ENCODE measurements around the gene DRAM2. TPM values are rescaled to one million over a fixed set of nuclear protein-coding genes. Genes with fewer than 3 reads are reported as not detected.

The DRAM2 gene
- total and polyA plus RNA-seq, 3 donors from 2014 or later: 34.8 to 51.0 (median 47.1) TPM

DNA sequence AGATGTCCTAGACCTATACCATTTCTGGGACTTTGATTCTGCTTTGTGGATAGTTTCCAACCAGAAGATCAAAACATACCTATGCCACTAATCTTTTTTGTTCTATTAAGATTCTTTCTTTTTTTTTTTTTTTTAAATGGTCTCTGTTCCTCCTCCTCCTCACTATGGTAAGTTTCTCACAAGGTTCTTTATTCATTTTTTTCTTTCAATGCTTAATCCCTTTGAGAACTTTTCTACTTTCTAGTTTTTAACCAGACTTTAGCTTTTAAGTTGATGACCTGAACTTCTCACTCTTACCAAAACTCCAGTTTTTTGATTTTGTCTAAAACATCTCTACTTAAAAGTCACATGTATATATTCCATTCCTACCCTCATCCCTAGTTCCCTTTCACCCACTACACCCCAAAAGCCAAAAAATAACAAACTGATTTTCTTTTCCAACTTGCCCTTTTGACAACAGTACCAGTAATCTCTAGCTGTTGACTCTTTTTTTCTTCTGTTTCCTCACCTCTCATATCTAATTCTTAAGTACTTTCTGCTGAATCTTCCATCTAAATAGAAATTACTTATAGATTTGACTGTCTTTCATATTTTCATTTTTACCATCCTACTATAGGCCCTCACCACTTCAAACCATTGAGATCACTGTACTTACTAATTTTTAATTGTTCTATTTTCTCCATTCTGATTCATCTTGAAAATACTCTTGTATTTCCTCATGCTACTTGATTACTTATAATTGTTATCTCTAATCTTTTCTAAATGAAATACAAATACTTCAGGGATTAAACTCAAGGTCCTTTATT is 6.3 kb upstream of the DRAM2 start:
- Histone ChIP-seq H3K36me3 (ENCODE audit: low read depth, missing control alignments) (no peaks in the 10 kb centered on the region), H3K4me1 (peaks cover 14% of the 10 kb centered on the region), H3K27ac (no peak overlapping the region), H3K4me3 (no peak overlapping the region), H3K27me3 (no peaks in the 10 kb centered on the region), H3K9me3 (no peaks in the 10 kb centered on the region)
- TF ChIP-seq POLR2A (IDR thresholded peaks at IDR 0.05): no peak
- TF ChIP-seq, protein P1, sequence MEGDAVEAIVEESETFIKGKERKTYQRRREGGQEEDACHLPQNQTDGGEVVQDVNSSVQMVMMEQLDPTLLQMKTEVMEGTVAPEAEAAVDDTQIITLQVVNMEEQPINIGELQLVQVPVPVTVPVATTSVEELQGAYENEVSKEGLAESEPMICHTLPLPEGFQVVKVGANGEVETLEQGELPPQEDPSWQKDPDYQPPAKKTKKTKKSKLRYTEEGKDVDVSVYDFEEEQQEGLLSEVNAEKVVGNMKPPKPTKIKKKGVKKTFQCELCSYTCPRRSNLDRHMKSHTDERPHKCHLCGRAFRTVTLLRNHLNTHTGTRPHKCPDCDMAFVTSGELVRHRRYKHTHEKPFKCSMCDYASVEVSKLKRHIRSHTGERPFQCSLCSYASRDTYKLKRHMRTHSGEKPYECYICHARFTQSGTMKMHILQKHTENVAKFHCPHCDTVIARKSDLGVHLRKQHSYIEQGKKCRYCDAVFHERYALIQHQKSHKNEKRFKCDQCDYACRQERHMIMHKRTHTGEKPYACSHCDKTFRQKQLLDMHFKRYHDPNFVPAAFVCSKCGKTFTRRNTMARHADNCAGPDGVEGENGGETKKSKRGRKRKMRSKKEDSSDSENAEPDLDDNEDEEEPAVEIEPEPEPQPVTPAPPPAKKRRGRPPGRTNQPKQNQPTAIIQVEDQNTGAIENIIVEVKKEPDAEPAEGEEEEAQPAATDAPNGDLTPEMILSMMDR (IDR thresholded peaks at IDR 0.05): no peak
- no peak for DNase-seq
- intact Hi-C loops (cut with DNase I; ENCODE audit: low total_unique reads): no loop called here

DNA sequence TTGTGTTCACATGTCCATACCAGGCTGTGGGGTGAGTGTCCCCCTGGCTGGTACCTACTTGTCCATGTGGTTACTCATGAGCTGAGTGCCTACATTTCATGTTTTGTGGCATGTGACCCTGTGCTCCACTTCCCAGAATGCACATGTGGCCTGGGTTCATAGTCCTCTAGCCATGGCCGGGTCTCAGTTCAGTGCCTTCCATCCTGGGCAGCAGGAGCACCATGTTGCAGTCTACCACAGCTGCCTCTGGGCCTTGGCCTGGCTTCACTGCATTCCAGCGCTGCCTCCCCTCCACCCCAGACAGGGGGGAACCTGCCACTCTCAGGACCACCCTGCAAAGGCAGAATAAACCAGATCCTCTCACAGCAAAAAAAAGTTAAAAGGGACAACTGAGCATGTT is 5.6 kb upstream of the DRAM2 start:
- Histone ChIP-seq H3K4me3 (no peak overlapping the region), H3K36me3 (ENCODE audit: low read depth, missing control alignments) (no peaks in the 10 kb centered on the region), H3K27ac (no peak overlapping the region), H3K27me3 (no peaks in the 10 kb centered on the region), H3K4me1 (peaks cover 16% of the 10 kb centered on the region), H3K9me3 (no peaks in the 10 kb centered on the region)
- WGBS, 2 donors: 94 to 100% methylated on average over 2 of the region's 2 CpGs
- intact Hi-C loops (cut with DNase I; ENCODE audit: low total_unique reads): no loop called here
- no peak for TF ChIP-seq POLR2A (IDR thresholded peaks at IDR 0.05)
- TF ChIP-seq, protein P1 (IDR thresholded peaks at IDR 0.05): no peak
- no peak for DNase-seq

DNA sequence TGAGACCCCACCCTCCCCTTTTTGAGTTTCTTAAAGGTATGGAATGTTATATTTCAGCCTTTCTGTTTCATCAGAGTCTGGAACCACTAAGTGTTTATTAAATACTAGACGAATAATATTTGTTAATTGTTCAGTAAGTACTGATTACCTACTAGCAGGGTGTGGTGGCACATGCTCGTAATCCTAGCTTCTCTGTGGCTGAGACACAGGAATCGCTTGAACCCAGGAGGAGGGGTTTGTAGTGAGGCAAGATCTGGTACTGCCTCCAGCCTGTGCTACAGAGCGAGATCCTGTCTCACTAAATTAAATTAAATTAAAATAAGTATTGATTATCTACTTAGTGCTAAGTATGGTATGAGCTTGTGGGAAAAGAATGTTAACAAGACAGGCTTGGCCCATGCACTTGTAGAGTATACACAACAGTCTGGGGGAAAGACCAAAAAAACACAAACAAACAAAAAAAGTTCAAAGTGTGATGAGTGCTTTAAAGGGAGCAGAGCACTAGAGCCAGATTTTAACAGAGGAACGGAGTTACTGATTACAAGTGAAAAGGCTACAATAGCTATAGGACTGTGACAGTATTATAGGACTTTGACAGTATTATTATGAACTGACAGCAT is 2.6 kb upstream of the DRAM2 start:
- H3K4me3 ChIP-seq: no peak overlapping the region
- peaks cover 9% of the 10 kb centered on the region for H3K4me1 ChIP-seq
- 54 to 66% methylated on average over 5 of the region's 5 CpGs for WGBS, 2 donors
- no peaks in the 10 kb centered on the region for H3K36me3 ChIP-seq (ENCODE audit: low read depth, missing control alignments)
- H3K9me3 ChIP-seq: no peaks in the 10 kb centered on the region
- intact Hi-C loops (cut with DNase I; ENCODE audit: low total_unique reads): no loop called here
- H3K27me3 ChIP-seq: no peaks in the 10 kb centered on the region
- TF ChIP-seq, protein P1 (IDR thresholded peaks at IDR 0.05): no peak
- no peak for TF ChIP-seq POLR2A (IDR thresholded peaks at IDR 0.05)
- peak overlapping the region in 1 of 2 donors; percentile 1 for H3K27ac ChIP-seq
- DNase-seq: no peak

DNA sequence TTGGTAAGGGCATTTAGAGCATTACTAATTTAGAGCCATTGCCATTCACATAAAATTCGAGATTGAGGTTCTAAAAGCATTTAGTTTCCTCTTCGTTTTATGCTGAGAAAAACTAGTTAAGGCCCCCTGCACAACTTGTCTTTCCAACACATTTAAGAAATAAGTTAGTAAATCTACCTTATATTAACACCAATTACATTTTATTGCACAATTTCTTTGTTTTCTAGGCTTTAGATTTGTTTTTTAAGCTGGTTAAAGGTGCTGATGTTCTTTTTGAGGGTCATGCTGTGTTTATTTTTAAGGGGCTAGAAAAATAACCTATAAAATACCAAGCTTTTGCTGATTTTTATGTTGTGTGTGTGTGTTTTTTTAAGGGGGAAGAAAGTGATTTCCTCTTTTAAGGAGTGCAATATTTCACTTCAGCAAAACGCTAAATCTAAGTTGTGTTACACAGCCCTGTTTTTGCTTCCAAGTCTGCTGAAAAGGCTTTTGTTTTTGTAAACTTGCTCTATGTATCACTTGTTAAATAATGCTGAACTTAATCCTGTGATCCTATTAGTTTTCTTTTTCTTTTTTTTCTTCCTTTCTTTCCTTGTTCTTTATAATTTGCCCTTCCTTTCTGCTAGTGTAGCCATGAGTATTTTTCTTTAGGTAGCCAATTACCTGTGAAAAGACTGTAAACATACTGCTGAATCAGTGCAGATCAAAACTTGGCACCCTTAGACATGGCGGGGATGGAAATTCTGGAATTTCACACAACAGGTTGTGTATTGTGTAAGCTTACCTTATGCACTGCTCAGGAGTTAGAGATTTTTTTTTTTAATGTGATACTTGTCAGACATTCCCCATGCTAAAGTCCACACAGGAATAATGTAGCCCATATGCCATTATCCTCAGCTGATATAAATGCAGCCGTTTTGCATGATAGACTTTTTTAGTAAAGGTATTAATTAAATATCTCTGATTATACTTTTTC is 1.6 kb upstream of the DRAM2 start:
- H3K36me3 ChIP-seq (ENCODE audit: low read depth, missing control alignments): no peaks in the 10 kb centered on the region
- DNase-seq: no peak
- intact Hi-C loops (cut with DNase I; ENCODE audit: low total_unique reads): no loop called here
- WGBS, 2 donors: 29% methylated on average over 5 of the region's 5 CpGs
- H3K4me1 ChIP-seq: peaks cover 9% of the 10 kb centered on the region
- H3K4me3 ChIP-seq: peak overlapping the region; percentile 96 to 97
- H3K9me3 ChIP-seq: no peaks in the 10 kb centered on the region
- TF ChIP-seq, protein P1 (IDR thresholded peaks at IDR 0.05): no peak
- no peak for TF ChIP-seq POLR2A (IDR thresholded peaks at IDR 0.05)
- peak overlapping the region in 1 of 2 donors; percentile 93 for H3K27ac ChIP-seq
- H3K27me3 ChIP-seq: no peaks in the 10 kb centered on the region
